Osteocyte (in vitro differentiated cells): ENCODE measurements around the gene BSDC1. TPM values are rescaled to one million over a fixed set of nuclear protein-coding genes. Genes with fewer than 3 reads are reported as not detected.

Source experiments
- DNase-seq: peaks from one replicate; pipeline ENCODE4 v3.0.0; 2021; ENCODE audit warnings: mixed read lengths; ENCODE audit not compliant: unreplicated experiment; ENCODE audit errors: extremely low spot score
- H3K27ac Mint-ChIP-seq: one replicate; pipeline ENCODE4 v1.8.0; 2021; ENCODE audit warnings: mild to moderate bottlenecking, mixed read lengths; ENCODE audit not compliant: unreplicated experiment
- H3K27me3 Mint-ChIP-seq: one replicate; pipeline ENCODE4 v1.8.0; 2021; ENCODE audit warnings: mixed read lengths; ENCODE audit not compliant: unreplicated experiment
- H3K36me3 Mint-ChIP-seq: one replicate; pipeline ENCODE4 v1.8.0; 2021; ENCODE audit warnings: mixed read lengths; ENCODE audit not compliant: unreplicated experiment
- H3K4me1 Mint-ChIP-seq: one replicate; pipeline ENCODE4 v1.8.0; 2021; ENCODE audit warnings: mixed read lengths; ENCODE audit not compliant: unreplicated experiment
- H3K4me3 Mint-ChIP-seq: one replicate; pipeline ENCODE4 v1.8.0; 2021; ENCODE audit warnings: mild to moderate bottlenecking, moderate library complexity, mixed read lengths; ENCODE audit not compliant: unreplicated experiment
- H3K9me3 Mint-ChIP-seq: one replicate; pipeline ENCODE4 v1.8.0; 2021; ENCODE audit warnings: mixed read lengths; ENCODE audit not compliant: unreplicated experiment
- CTCF ChIP-seq: fragments of 200-600 bp; sonication (generic); IDR thresholded peaks from 2 replicates; pipeline ENCODE4 v1.5.0; 2021; ENCODE audit warnings: antibody characterized with exemption, mild to moderate bottlenecking, moderate library complexity
- total RNA-seq: library from RNA; stranded (reverse); gene quantifications from 2 replicates; pipeline ENCODE4 v1.2.1, GENCODE V29; 2021

BSDC1 gene
- total RNA-seq, 1 donor from 2014 or later, result 77.4 TPM

GRCh38 chr1:32393832-32394140 lies 455 bp downstream of the BSDC1 start:
- no peak for DNase-seq
- H3K4me3 Mint-ChIP-seq, result peak overlapping the region; percentile 100

GRCh38 chr1:32393136-32393535 lies 1.1 kb downstream of the BSDC1 start:
- Mint-ChIP-seq H3K27me3 (no peaks in the 10 kb centered on the region), H3K36me3 (no peaks in the 10 kb centered on the region), H3K27ac (peak overlapping the region; percentile 99), H3K4me3 (peak overlapping the region; percentile 100), H3K9me3 (no peaks in the 10 kb centered on the region), H3K4me1 (peaks cover 25% of the 10 kb centered on the region)
- TF ChIP-seq CTCF, result no peak
- DNase-seq, result no peak

More at GRCh38 chr1:32393832-32394140, 455 bp downstream of the BSDC1 start:
- Mint-ChIP-seq H3K4me1 (peaks cover 25% of the 10 kb centered on the region), H3K9me3 (no peaks in the 10 kb centered on the region), H3K27me3 (no peaks in the 10 kb centered on the region), H3K36me3 (no peaks in the 10 kb centered on the region), H3K27ac (peak overlapping the region; percentile 99)
- no peak for TF ChIP-seq CTCF

- no peak for DNase-seq
- Mint-ChIP-seq H3K4me3 (peak overlapping the region; percentile 100), H3K4me1 (peaks cover 25% of the 10 kb centered on the region), H3K9me3 (no peaks in the 10 kb centered on the region), H3K36me3 (no peaks in the 10 kb centered on the region), H3K27ac (peak overlapping the region; percentile 35), H3K27me3 (no peaks in the 10 kb centered on the region)
- no peak for TF ChIP-seq CTCF
These were observed 1.9 kb downstream of the BSDC1 start for GRCh38 chr1:32392325-32392724.

- H3K4me1 Mint-ChIP-seq, result peaks cover 25% of the 10 kb centered on the region
- no peak for DNase-seq
- H3K27ac Mint-ChIP-seq, result no peak overlapping the region
- no peak for TF ChIP-seq CTCF
- no peak overlapping the region for H3K4me3 Mint-ChIP-seq
- H3K9me3 Mint-ChIP-seq, result no peaks in the 10 kb centered on the region
- H3K36me3 Mint-ChIP-seq, result peaks cover 4% of the 10 kb centered on the region
- H3K27me3 Mint-ChIP-seq, result no peaks in the 10 kb centered on the region
These were observed 3.1 kb downstream of the BSDC1 start for GRCh38 chr1:32390904-32391870.

- no peak for DNase-seq
- no peak for TF ChIP-seq CTCF
- H3K36me3 Mint-ChIP-seq, result peaks cover 11% of the 10 kb centered on the region
- peaks cover 14% of the 10 kb centered on the region for H3K4me1 Mint-ChIP-seq
- no peak overlapping the region for H3K27ac Mint-ChIP-seq
- H3K27me3 Mint-ChIP-seq, result no peaks in the 10 kb centered on the region
- no peak overlapping the region for H3K4me3 Mint-ChIP-seq
- H3K9me3 Mint-ChIP-seq, result no peaks in the 10 kb centered on the region
These were observed 5.6 kb downstream of the BSDC1 start for GRCh38 chr1:32388641-32389040.
